Measurements from ENCODE around the gene KLRF1. TPM values are rescaled to one million over a fixed set of nuclear protein-coding genes. Genes with fewer than 3 reads are reported as not detected.

Gene KLRF1
- total RNA-seq, 4 donors from 2014 or later: 0.35 to 0.99 (median 0.37) TPM

GRCh38 chr12:9793779-9794395 is 33.4 kb upstream of the KLRF1 start:
- DNase-seq: no peak
- Histone ChIP-seq H3K9me3 (no peaks in the 10 kb centered on the region), H3K27ac (no peak overlapping the region), H3K4me3 (no peak overlapping the region), H3K36me3 (no peaks in the 10 kb centered on the region), H3K4me1 (peaks cover 0 to 16% (median 0%) of the 10 kb centered on the region in 3 donors), H3K27me3 (no peaks in the 10 kb centered on the region)
- no peak for TF ChIP-seq CTCF (IDR thresholded peaks at IDR 0.05)
- no peak for TF ChIP-seq POLR2A (IDR thresholded peaks at IDR 0.05)
- intact Hi-C loops (cut with DNase I): no loop called here
- WGBS, 2 donors: 61 to 68% methylated on average over 8 of the region's 8 CpGs

- Histone ChIP-seq H3K36me3 (no peaks in the 10 kb centered on the region), H3K9me3 (no peaks in the 10 kb centered on the region), H3K4me3 (no peak overlapping the region), H3K4me1 (peaks cover 0 to 16% (median 0%) of the 10 kb centered on the region in 3 donors), H3K27ac (no peak overlapping the region), H3K27me3 (no peaks in the 10 kb centered on the region)
- intact Hi-C loops (cut with DNase I): loop anchor here (5.0 kb wide), 1 partner anchor 42 kb away; no protein-coding TSS in a partner anchor
- TF ChIP-seq CTCF (IDR thresholded peaks at IDR 0.05): no peak
- no peak for DNase-seq
- WGBS, 2 donors: 58 to 62% methylated on average over 2 of the region's 2 CpGs
Observed at GRCh38 chr12:9794484-9795093, 32.7 kb upstream of the KLRF1 start.

GRCh38 chr12:9795945-9796344 is 31.3 kb upstream of the KLRF1 start:
- intact Hi-C loops (cut with DNase I): loop anchor here (5.0 kb wide), 1 partner anchor 44 kb away; no protein-coding TSS in a partner anchor
- 85 to 90% methylated on average over 2 of the region's 2 CpGs for whole genome bisulfite sequencing, 2 donors

GRCh38 chr12:9796346-9796745 is 30.9 kb upstream of the KLRF1 start:
- H3K27me3 ChIP-seq: no peaks in the 10 kb centered on the region
- H3K9me3 ChIP-seq: no peaks in the 10 kb centered on the region
- peaks cover 0 to 16% (median 0%) of the 10 kb centered on the region in 3 donors for H3K4me1 ChIP-seq
- H3K36me3 ChIP-seq: no peaks in the 10 kb centered on the region
- 68 to 85% methylated on average over 5 of the region's 5 CpGs for WGBS, 2 donors
- no peak overlapping the region for H3K27ac ChIP-seq
- H3K4me3 ChIP-seq: no peak overlapping the region
- no peak for DNase-seq
- intact Hi-C loops (cut with DNase I): loop anchor here (5.0 kb wide), 1 partner anchor 44 kb away; no protein-coding TSS in a partner anchor
- no peak for TF ChIP-seq CTCF (IDR thresholded peaks at IDR 0.05)
- TF ChIP-seq POLR2A (IDR thresholded peaks at IDR 0.05): no peak

More at GRCh38 chr12:9795945-9796344, 31.3 kb upstream of the KLRF1 start:
- Histone ChIP-seq H3K27ac (no peak overlapping the region), H3K27me3 (no peaks in the 10 kb centered on the region), H3K4me1 (peaks cover 0 to 16% (median 0%) of the 10 kb centered on the region in 3 donors), H3K4me3 (no peak overlapping the region), H3K9me3 (no peaks in the 10 kb centered on the region), H3K36me3 (no peaks in the 10 kb centered on the region)
- no peak for DNase-seq
- TF ChIP-seq CTCF (IDR thresholded peaks at IDR 0.05): no peak
- TF ChIP-seq POLR2A (IDR thresholded peaks at IDR 0.05): no peak

GRCh38 chr12:9796971-9797370 is 30.3 kb upstream of the KLRF1 start:
- no peak overlapping the region for H3K27ac ChIP-seq
- H3K36me3 ChIP-seq: no peaks in the 10 kb centered on the region
- intact Hi-C loops (cut with DNase I): loop anchor here (5.0 kb wide), 1 partner anchor 45 kb away; no protein-coding TSS in a partner anchor
- H3K4me1 ChIP-seq: peaks cover 0 to 16% (median 0%) of the 10 kb centered on the region in 3 donors
- no peak for DNase-seq
- H3K4me3 ChIP-seq: no peak overlapping the region
- no peaks in the 10 kb centered on the region for H3K27me3 ChIP-seq
- no peaks in the 10 kb centered on the region for H3K9me3 ChIP-seq
- 46 to 48% methylated on average over 7 of the region's 7 CpGs for WGBS, 2 donors
- TF ChIP-seq CTCF (IDR thresholded peaks at IDR 0.05) (no peak), POLR2A (IDR thresholded peaks at IDR 0.05) (no peak)
